GM04503 (cell line): ENCODE measurements around the gene WNK4.
"Not testable (repeated sequence)": the region's sequence is repeated elsewhere in the genome, so short reads cannot be mapped to it uniquely, and the experiment has no call there.

Source experiments
- DNase-seq: peaks from one replicate; pipeline ENCODE4 v3.0.0-alpha.2; 2012; ENCODE audit warnings: low read depth

WNK4 gene

GRCh38 chr17:42779936-42780850 lies at the start of gene WNK4:
TSS of gene WNK4 (plus strand) at chr17:42780610. CDS start at chr17:42780699, 89 bp downstream.
- DNase-seq: no peak

GRCh38 chr17:42740699-42741098 lies 39.7 kb upstream of the WNK4 start:
- DNase-seq: no peak

GRCh38 chr17:42742916-42743315 lies 37.5 kb upstream of the WNK4 start:
- not testable (repeated sequence) for DNase-seq

GRCh38 chr17:42743595-42744282 lies 36.7 kb upstream of the WNK4 start:
- DNase-seq: no peak

GRCh38 chr17:42744283-42744805 lies 36.1 kb upstream of the WNK4 start:
- peak; percentile 17 for DNase-seq

- DNase-seq: peak; percentile 29
These were observed 35.4 kb upstream of the WNK4 start, which contains the start of gene EZH1 for GRCh38 chr17:42744806-42745617. TSS of gene EZH1 (minus strand) at chr17:42745040. CDS start at chr17:42728941, 16,099 bp downstream.

GRCh38 chr17:42748202-42748907 lies 32.1 kb upstream of the WNK4 start:
- no peak for DNase-seq

GRCh38 chr17:42748908-42749798 lies 31.3 kb upstream of the WNK4 start:
- no peak for DNase-seq

GRCh38 chr17:42750739-42751344 lies 29.6 kb upstream of the WNK4 start:
- DNase-seq: no peak

GRCh38 chr17:42751628-42752027 lies 28.8 kb upstream of the WNK4 start:
- DNase-seq: no peak

GRCh38 chr17:42754782-42755181 lies 25.6 kb upstream of the WNK4 start:
- no peak for DNase-seq

GRCh38 chr17:42759982-42760651 lies 20.3 kb upstream of the WNK4 start:
- no peak for DNase-seq

GRCh38 chr17:42760652-42761581 lies 19.5 kb upstream of the WNK4 start, which contains the start of gene RAMP2:
TSS of gene RAMP2 (plus strand) at chr17:42761227. CDS start at chr17:42761262, 35 bp downstream.
- no peak for DNase-seq

- no peak for DNase-seq
These were observed 18.8 kb upstream of the WNK4 start for GRCh38 chr17:42761638-42762037.

- no peak for DNase-seq
These were observed 14.3 kb upstream of the WNK4 start for GRCh38 chr17:42766124-42766523.

GRCh38 chr17:42767512-42767911 lies 12.9 kb upstream of the WNK4 start:
- DNase-seq: no peak

- not testable (repeated sequence) for DNase-seq
These were observed 12.4 kb upstream of the WNK4 start for GRCh38 chr17:42768006-42768405.

GRCh38 chr17:42769964-42770363 lies 10.4 kb upstream of the WNK4 start:
- DNase-seq: not testable (repeated sequence)
